A549 (cell line): ENCODE data around the gene GJD3. TPM values are rescaled to one million over a fixed set of nuclear protein-coding genes. Genes with fewer than 3 reads are reported as not detected.

Experiments
- ATAC-seq, 2 experiments: fragments of 200-7000 bp in 1 of 2; fragments of >200 bp in 1 of 2; cut with Nextera tagmentation in 1 of 2; cut with Tn5 transposase in 1 of 2; 3 replicates each; pipeline versions ENCODE4 v1.8.0 to v1.9.1; 2018 to 2020; ENCODE audit warnings: mild to moderate bottlenecking in 1 of 2, moderate library complexity in 1 of 2
- CTCF ChIA-PET: fragments of 300-600 bp; sonication (Branson Sonifier 250); formaldehyde crosslinking; extraction: SDS; loops from one replicate; lab custom pipeline; 2021; ENCODE audit warnings: antibody characterized with exemption, inconsistent platforms; lab: Yijun Ruan, JAX
- POLR2A ChIA-PET: fragments of 350-600 bp; formaldehyde crosslinking; extraction: SDS; loops from one replicate; lab custom pipeline; 2021; ENCODE audit warnings: antibody characterized with exemption, inconsistent platforms; lab: Yijun Ruan, JAX
- DNase-seq, 2 experiments: peaks; one replicate each; pipeline versions ENCODE4 v3.0.0 to v3.0.0-alpha.2; 2011 to 2016; ENCODE audit warnings: low read depth in 1 of 2, low spot score in 1 of 2
- FAIRE-seq: peaks from 2 replicates; lab custom pipeline; 2011; peaks lifted over from hg19 to GRCh38; lab: Jason Lieb, UNC
- H3K27ac ChIP-seq, 2 experiments: fragments of >200 bp; sonication (Bioruptor Twin); formaldehyde crosslinking; 3 replicates each; pipeline ENCODE4 v1.5.1; 2016 to 2017
- H3K4me1 ChIP-seq: fragments of >200 bp; sonication (Bioruptor Twin); formaldehyde crosslinking; 3 replicates; pipeline ENCODE4 v1.6.1; 2016
- H3K4me2 ChIP-seq: fragments of >200 bp; sonication (Bioruptor Twin); formaldehyde crosslinking; 3 replicates; pipeline ENCODE4 v1.6.1; 2016
- H3K4me3 ChIP-seq: fragments of >200 bp; sonication (Bioruptor Twin); formaldehyde crosslinking; 3 replicates; pipeline ENCODE4 v1.5.1; 2016
- H3K9me3 ChIP-seq: fragments of >200 bp; sonication (Bioruptor Twin); formaldehyde crosslinking; 3 replicates; pipeline ENCODE4 v1.6.1; 2016
- CEBPB ChIP-seq, 2 experiments: fragments of >200 bp in 1 of 2; sonication (Bioruptor Twin) in 1 of 2; formaldehyde crosslinking in 1 of 2; IDR thresholded peaks; 2 replicates each; pipeline ENCODE4 v1.6.1; 2012 to 2016
- ELK1 ChIP-seq: fragments of 150-350 bp; IDR thresholded peaks from 2 replicates; pipeline ENCODE4 v1.6.1; 2014; ENCODE audit warnings: low read depth, mild to moderate bottlenecking, low read length
- ESRRA ChIP-seq: fragments of 150-350 bp; IDR thresholded peaks from 2 replicates; pipeline ENCODE4 v1.6.1; 2014; ENCODE audit warnings: mild to moderate bottlenecking, low read length, borderline replicate concordance
- GATA3 ChIP-seq: IDR thresholded peaks from 2 replicates; pipeline ENCODE4 v1.6.1; 2012; ENCODE audit warnings: borderline replicate concordance
- KDM5A ChIP-seq: fragments of 200-600 bp; sonication (generic); IDR thresholded peaks from 2 replicates; pipeline ENCODE4 v1.6.1; 2016; ENCODE audit warnings: antibody characterized with exemption, mild to moderate bottlenecking
- NPAS2 ChIP-seq: fragments of 250-450 bp; sonication (Bioruptor Pico); IDR thresholded peaks from 2 replicates; pipeline ENCODE4 v1.8.0; 2022; ENCODE audit warnings: mild to moderate bottlenecking, moderate library complexity, borderline replicate concordance
- RAD21 ChIP-seq, 2 experiments: fragments of >200 bp in 1 of 2; sonication (Bioruptor Twin) in 1 of 2; formaldehyde crosslinking in 1 of 2; IDR thresholded peaks in 1 of 2; conservative IDR thresholded peaks in 1 of 2; 2 replicates in 1 of 2; 3 replicates in 1 of 2; pipeline ENCODE4 v1.6.1; 2012 to 2018; ENCODE audit warnings: inconsistent platforms in 1 of 2
- RCOR1 ChIP-seq: fragments of 150-350 bp; IDR thresholded peaks from 2 replicates; pipeline ENCODE4 v1.6.1; 2014; ENCODE audit warnings: antibody characterized with exemption, low read length, low read depth
- REST ChIP-seq: fragments of 200-600 bp; sonication (generic); IDR thresholded peaks from 2 replicates; pipeline ENCODE4 v1.6.1; 2016; ENCODE audit warnings: antibody characterized with exemption, mild to moderate bottlenecking, moderate library complexity
- USF2 ChIP-seq: fragments of 450-650 bp; IDR thresholded peaks from 2 replicates; pipeline ENCODE4 v1.6.1; 2014; ENCODE audit warnings: antibody characterized with exemption
- ZC3H11A ChIP-seq: fragments of 450-650 bp; IDR thresholded peaks from 2 replicates; pipeline ENCODE4 v1.6.1; 2014; ENCODE audit warnings: antibody characterized with exemption, mild to moderate bottlenecking
- ZNF302 ChIP-seq: fragments of 250-450 bp; sonication (Bioruptor Pico); IDR thresholded peaks from 2 replicates; pipeline ENCODE4 v1.9.0; 2021; ENCODE audit warnings: inconsistent platforms, mild to moderate bottlenecking, moderate library complexity
- WGBS: methylation state at CpG from one replicate; pipeline ENCODE4 v1.1.6; 2017; ENCODE audit errors: missing lambda C conversion rate; 5-methylcytosine and 5-hydroxymethylcytosine counted together
- polyA plus RNA-seq, 4 experiments: library from polyadenylated mRNA; depleted of rRNA in 3 of 4; stranded (reverse); fragments of >200 nt; fragmentation: RNase III in 1 of 4; extraction: RNeasy Plus Mini Kit Qiagen cat#74134 plus additional on column Dnase treatment in 1 of 4; gene quantifications; 2 replicates in 3 of 4; 3 replicates in 1 of 4; pipeline ENCODE4 v1.2.3, GENCODE V29; 2011 to 2017
- TF ChIP-seq, protein P1 (sequence below): fragments of >200 bp; sonication (Bioruptor Twin); formaldehyde crosslinking; IDR thresholded peaks from 2 replicates; pipeline ENCODE4 v1.6.1; 2016
- TF ChIP-seq, protein P2 (sequence below): fragments of >200 bp; sonication (Bioruptor Twin); formaldehyde crosslinking; IDR thresholded peaks from 3 replicates; pipeline ENCODE4 v1.5.1; 2016

The GJD3 gene
- polyA plus RNA-seq, 2 of the 4 experiments (the other 2 are of a cell fraction): 0.09 to 0.40 TPM

DNA sequence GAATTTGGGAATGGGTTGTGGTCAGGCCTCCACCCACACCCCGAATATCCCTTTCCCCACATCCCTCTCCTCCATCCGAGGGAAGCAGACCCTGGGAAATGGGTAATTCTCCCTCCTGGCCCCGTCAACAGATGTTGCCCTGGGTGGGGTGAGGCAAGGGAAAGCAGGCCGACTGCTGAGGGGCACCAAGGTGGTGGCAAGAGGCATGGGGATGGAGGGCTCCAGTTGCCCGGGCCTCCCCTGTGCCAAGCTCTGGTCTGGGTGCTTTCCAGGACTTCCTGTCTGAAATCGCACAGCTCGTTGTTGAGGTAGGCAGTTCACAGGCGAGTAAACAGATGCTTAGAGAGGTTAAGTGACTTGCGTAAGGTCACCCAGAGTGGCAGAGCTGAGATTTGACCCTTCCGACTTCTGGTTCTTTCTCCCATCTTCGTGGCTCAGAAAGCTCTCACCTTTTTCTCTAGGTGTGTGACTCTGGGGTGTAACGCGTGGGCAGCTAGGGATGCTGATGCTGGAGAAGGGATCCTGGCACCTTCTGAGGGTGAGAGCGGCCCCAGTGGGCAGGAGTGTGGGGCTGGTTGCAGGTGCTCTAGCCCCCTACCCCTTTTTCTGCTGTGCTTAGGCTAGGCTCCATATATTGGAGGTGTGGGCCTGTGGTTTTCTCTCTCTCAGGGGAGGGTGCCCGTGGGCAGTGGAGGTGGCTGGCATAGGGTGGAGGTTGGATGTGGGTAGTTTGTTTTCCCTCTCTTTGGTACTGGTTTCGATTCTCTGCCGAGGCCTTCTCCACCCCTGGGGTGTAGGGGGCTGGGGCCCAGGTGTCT is 38.3 kb downstream of the GJD3 start:
- Histone ChIP-seq H3K27ac (peak overlapping the region; percentile 46 to 61), H3K4me1 (peaks cover 93% of the 10 kb centered on the region), H3K9me3 (no peaks in the 10 kb centered on the region), H3K4me2 (peak overlapping the region; percentile 65), H3K4me3 (no peak overlapping the region)
- DNase-seq (no peak), FAIRE-seq (no peak), ATAC-seq (peak in 1 of 2 experiments; percentile 14; a peak in 2 of 6 replicates)
- WGBS: 54% methylated on average over 17 of the region's 17 CpGs
- ChIA-PET CTCF (interaction anchor here (1.7 to 50.4 kb wide), 5 partner anchors 9 to 89 kb away, joined by 5 to 2395 read pairs (median 8); partner anchors contain the start of genes CDC6, GJD3 and RARA), POLR2A (interaction anchor here (1.1 to 1.7 kb wide), 2 partner anchors 10 to 12 kb away, joined by 3 to 4 read pairs; no protein-coding TSS in a partner anchor)
- TF ChIP-seq RCOR1 (no peak), RAD21 (conservative IDR thresholded peaks at IDR 0.05 in 1 of 2, IDR thresholded peaks at IDR 0.05 in 1 of 2) (no peak), REST (no peak), CEBPB (IDR thresholded peaks at IDR 0.05) (peak in 1 of 2 experiments; percentile 60; a peak in 1 of 4 replicates)

- H3K9me3 ChIP-seq: no peaks in the 10 kb centered on the region
- TF ChIP-seq GATA3: no peak
- no peak for TF ChIP-seq KDM5A
- TF ChIP-seq, protein P1, sequence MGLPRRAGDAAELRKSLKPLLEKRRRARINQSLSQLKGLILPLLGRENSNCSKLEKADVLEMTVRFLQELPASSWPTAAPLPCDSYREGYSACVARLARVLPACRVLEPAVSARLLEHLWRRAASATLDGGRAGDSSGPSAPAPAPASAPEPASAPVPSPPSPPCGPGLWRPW: no peak
- TF ChIP-seq ZC3H11A: peak; percentile 98
- ChIA-PET CTCF (interaction anchor here (0.6 to 50.4 kb wide), 7 partner anchors 10 to 861 kb away, joined by 3 to 2395 read pairs (median 5); partner anchors contain the start of genes CDC6, GJD3 and RARA), POLR2A (no interaction called here)
- H3K27ac ChIP-seq: peak overlapping the region; percentile 25 to 61; a peak in 5 of 6 replicates
- H3K4me2 ChIP-seq: peak overlapping the region; percentile 65
- FAIRE-seq (no peak), DNase-seq (no peak), ATAC-seq (no peak)
- no peak overlapping the region for H3K4me3 ChIP-seq
- peaks cover 93% of the 10 kb centered on the region for H3K4me1 ChIP-seq
- 91% methylated on average over 13 of the region's 13 CpGs for whole genome bisulfite sequencing
Measured at GRCh38 chr17:40325156-40326013, 39.2 kb downstream of the GJD3 start.

GRCh38 chr17:40323391-40324381 is 40.9 kb downstream of the GJD3 start:
- H3K4me2 ChIP-seq: peak overlapping the region; percentile 99
- H3K27ac ChIP-seq: peak overlapping the region; percentile 67 to 95
- WGBS: 72% methylated on average over 9 of the region's 10 CpGs
- CTCF ChIA-PET: interaction anchor here (0.6 to 50.4 kb wide), 5 partner anchors 10 to 122 kb away, joined by 3 to 2395 read pairs (median 4); partner anchors contain the start of genes CDC6, GJD3 and RARA
- POLR2A ChIA-PET: interaction anchor here (0.6 to 1.4 kb wide), 2 partner anchors 17 to 37 kb away, joined by 3 read pairs; no protein-coding TSS in a partner anchor
- H3K9me3 ChIP-seq: no peaks in the 10 kb centered on the region
- FAIRE-seq: no peak
- H3K4me3 ChIP-seq: no peak overlapping the region
- peaks cover 93% of the 10 kb centered on the region for H3K4me1 ChIP-seq
- ATAC-seq: peak in 1 of 2 experiments; percentile 0; a peak in 1 of 6 replicates
- TF ChIP-seq, protein P2, sequence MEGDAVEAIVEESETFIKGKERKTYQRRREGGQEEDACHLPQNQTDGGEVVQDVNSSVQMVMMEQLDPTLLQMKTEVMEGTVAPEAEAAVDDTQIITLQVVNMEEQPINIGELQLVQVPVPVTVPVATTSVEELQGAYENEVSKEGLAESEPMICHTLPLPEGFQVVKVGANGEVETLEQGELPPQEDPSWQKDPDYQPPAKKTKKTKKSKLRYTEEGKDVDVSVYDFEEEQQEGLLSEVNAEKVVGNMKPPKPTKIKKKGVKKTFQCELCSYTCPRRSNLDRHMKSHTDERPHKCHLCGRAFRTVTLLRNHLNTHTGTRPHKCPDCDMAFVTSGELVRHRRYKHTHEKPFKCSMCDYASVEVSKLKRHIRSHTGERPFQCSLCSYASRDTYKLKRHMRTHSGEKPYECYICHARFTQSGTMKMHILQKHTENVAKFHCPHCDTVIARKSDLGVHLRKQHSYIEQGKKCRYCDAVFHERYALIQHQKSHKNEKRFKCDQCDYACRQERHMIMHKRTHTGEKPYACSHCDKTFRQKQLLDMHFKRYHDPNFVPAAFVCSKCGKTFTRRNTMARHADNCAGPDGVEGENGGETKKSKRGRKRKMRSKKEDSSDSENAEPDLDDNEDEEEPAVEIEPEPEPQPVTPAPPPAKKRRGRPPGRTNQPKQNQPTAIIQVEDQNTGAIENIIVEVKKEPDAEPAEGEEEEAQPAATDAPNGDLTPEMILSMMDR: no peak
- TF ChIP-seq, protein P1: no peak
- TF ChIP-seq USF2 (no peak), ESRRA (no peak), ELK1 (no peak), NPAS2 (CRISPR knock-in tag) (no peak), ZNF302 (no peak)
- DNase-seq: no peak
